SK-N-SH treated with all-trans-retinoic acid at 6 μM for 48 hours (cell line): ENCODE measurements around the gene C8G.

ENCODE experiments used
- BACH2 ChIP-seq: fragments of 250-450 bp; sonication (Bioruptor Pico); IDR thresholded peaks from 2 replicates; pipeline ENCODE4 v1.9.0; 2021; ENCODE audit warnings: mild to moderate bottlenecking, borderline replicate concordance
- CSDC2 ChIP-seq: fragments of 250-450 bp; sonication (Bioruptor Pico); IDR thresholded peaks from 2 replicates; pipeline ENCODE4 v1.5.0; 2020; ENCODE audit warnings: mild to moderate bottlenecking, moderate library complexity
- RARB ChIP-seq: fragments of 250-450 bp; sonication (Bioruptor Pico); IDR thresholded peaks from 2 replicates; pipeline ENCODE4 v1.8.0; 2021; ENCODE audit warnings: mild to moderate bottlenecking, moderate library complexity
- TOX ChIP-seq: fragments of 250-450 bp; sonication (Bioruptor Pico); IDR thresholded peaks from 2 replicates; pipeline ENCODE4 v1.8.0; 2021; ENCODE audit warnings: mild to moderate bottlenecking, moderate library complexity, borderline replicate concordance
- TF ChIP-seq, protein P1 (sequence below): fragments of 250-450 bp; sonication (Bioruptor Pico); IDR thresholded peaks from 2 replicates; pipeline ENCODE4 v1.8.0; 2020; ENCODE audit warnings: mild to moderate bottlenecking, moderate library complexity, borderline replicate concordance

DNA sequence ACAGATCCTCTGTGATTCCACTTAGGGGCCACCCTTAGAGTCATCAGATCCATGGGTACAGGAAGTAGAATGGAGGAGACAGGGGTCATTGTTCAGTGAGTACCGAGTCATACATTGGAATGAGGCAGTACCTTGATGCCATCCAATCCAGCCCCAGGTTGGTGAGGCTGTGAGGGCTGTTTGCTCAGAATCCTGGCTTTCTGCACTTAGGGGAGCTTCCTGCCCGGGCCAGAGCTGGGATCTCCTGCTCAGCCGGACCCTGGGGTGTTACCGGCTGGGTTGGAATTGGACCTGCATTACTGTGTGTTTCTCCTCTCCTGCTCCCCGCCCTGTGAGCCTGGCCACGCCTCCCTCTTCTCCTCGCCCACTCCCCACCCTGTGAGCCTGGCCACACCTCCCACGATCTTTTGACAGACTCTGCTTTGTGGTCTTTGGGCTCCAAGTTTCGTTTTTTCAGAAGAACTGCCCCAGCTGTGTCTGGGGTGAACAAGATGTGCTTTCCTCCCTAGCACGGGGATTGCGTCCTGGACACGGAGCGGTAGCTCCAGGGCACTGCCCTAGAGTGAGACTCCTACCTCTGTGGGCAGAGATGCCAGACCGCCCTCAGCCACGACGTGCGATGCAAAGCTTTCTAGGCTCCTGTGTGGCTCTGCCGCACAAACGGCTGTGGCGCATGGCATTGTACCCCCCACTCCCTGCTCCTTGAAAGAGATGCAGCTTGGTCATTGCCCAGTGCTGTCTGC lies 43.4 kb upstream of the C8G start:
- TF ChIP-seq, protein P1, sequence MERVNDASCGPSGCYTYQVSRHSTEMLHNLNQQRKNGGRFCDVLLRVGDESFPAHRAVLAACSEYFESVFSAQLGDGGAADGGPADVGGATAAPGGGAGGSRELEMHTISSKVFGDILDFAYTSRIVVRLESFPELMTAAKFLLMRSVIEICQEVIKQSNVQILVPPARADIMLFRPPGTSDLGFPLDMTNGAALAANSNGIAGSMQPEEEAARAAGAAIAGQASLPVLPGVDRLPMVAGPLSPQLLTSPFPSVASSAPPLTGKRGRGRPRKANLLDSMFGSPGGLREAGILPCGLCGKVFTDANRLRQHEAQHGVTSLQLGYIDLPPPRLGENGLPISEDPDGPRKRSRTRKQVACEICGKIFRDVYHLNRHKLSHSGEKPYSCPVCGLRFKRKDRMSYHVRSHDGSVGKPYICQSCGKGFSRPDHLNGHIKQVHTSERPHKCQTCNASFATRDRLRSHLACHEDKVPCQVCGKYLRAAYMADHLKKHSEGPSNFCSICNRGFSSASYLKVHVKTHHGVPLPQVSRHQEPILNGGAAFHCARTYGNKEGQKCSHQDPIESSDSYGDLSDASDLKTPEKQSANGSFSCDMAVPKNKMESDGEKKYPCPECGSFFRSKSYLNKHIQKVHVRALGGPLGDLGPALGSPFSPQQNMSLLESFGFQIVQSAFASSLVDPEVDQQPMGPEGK: no peak
- TF ChIP-seq CSDC2 (CRISPR knock-in tag) (no peak), BACH2 (CRISPR knock-in tag) (no peak), TOX (no peak), RARB (CRISPR knock-in tag) (no peak)
